Neuronal stem cell (in vitro differentiated cells): ENCODE data around the gene AUTS2.
A peak's percentile ranks its signal among the peaks of the same experiment; 100 is the strongest.

ENCODE experiments used
- DNase-seq: peaks from one replicate; pipeline ENCODE4 v3.0.0-alpha.2; 2013; ENCODE audit warnings: low spot score
- H2AFZ ChIP-seq: one replicate; pipeline ENCODE4 v1.6.1; 2013; ENCODE audit warnings: mild to moderate bottlenecking, low read length, inconsistent platforms
- H2AK5ac ChIP-seq: 2 replicates; pipeline ENCODE4 v1.6.1; 2013; ENCODE audit warnings: low read depth, mild to moderate bottlenecking, inconsistent platforms, low read length, moderate library complexity, mixed read lengths
- H2BK120ac ChIP-seq: 2 replicates; pipeline ENCODE4 v1.6.1; 2013; ENCODE audit warnings: low read depth, mild to moderate bottlenecking, inconsistent platforms, low read length, moderate library complexity, mixed read lengths
- H2BK12ac ChIP-seq: one replicate; pipeline ENCODE4 v1.6.1; 2013; ENCODE audit warnings: low read length, inconsistent platforms
- H2BK15ac ChIP-seq: 2 replicates; pipeline ENCODE4 v1.6.1; 2013; ENCODE audit warnings: mild to moderate bottlenecking, low read length, inconsistent platforms, mixed read lengths
- H2BK5ac ChIP-seq: one replicate; pipeline ENCODE4 v1.6.1; 2013; ENCODE audit warnings: inconsistent platforms, mild to moderate bottlenecking, low read length, moderate library complexity
- H3K14ac ChIP-seq: one replicate; pipeline ENCODE4 v1.6.1; 2013; ENCODE audit warnings: low read length, inconsistent platforms
- H3K18ac ChIP-seq: 2 replicates; pipeline ENCODE4 v1.6.1; 2013; ENCODE audit warnings: low read length, inconsistent platforms
- H3K23ac ChIP-seq: 2 replicates; pipeline ENCODE4 v1.6.1; 2013; ENCODE audit warnings: low read depth, mild to moderate bottlenecking, mixed read lengths, low read length, inconsistent platforms; ENCODE audit not compliant: poor library complexity
- H3K27ac ChIP-seq: replicated peaks from 3 replicates; pipeline ENCODE4 v1.5.1; 2013; ENCODE audit warnings: low read length, inconsistent platforms
- H3K27me3 ChIP-seq, 3 experiments: 2 replicates each; pipeline ENCODE4 v1.6.1; 2013; ENCODE audit warnings: low read length in 3 of 3, mild to moderate bottlenecking in 2 of 3, inconsistent platforms in 1 of 3, low read depth in 1 of 3, mixed read lengths in 1 of 3, moderate library complexity in 1 of 3; ENCODE audit not compliant: control insufficient read depth in 3 of 3, insufficient read depth in 3 of 3
- H3K36me3 ChIP-seq, 2 donors: replicated peaks in 1 of 2; 2 replicates each; pipeline ENCODE4 v1.6.1; 2013; ENCODE audit warnings: low read length in 2 of 2; ENCODE audit not compliant: control insufficient read depth in 2 of 2, insufficient read depth in 2 of 2
- H3K4ac ChIP-seq: 2 replicates; pipeline ENCODE4 v1.6.1; 2013; ENCODE audit warnings: inconsistent platforms, mild to moderate bottlenecking, low read length, moderate library complexity
- H3K4me1 ChIP-seq, 2 donors: 1 replicate in 1 of 2; 2 replicates in 1 of 2; pipeline ENCODE4 v1.6.1; 2013; ENCODE audit warnings: low read length in 2 of 2, low read depth in 1 of 2; ENCODE audit not compliant: control insufficient read depth in 2 of 2, insufficient read depth in 1 of 2
- H3K4me2 ChIP-seq: one replicate; pipeline ENCODE4 v1.6.1; 2013; ENCODE audit warnings: mild to moderate bottlenecking, low read length, inconsistent platforms; ENCODE audit not compliant: insufficient read depth, poor library complexity, severe bottlenecking
- H3K4me3 ChIP-seq, 2 donors: 2 replicates each; pipeline ENCODE4 v1.5.1; 2013; ENCODE audit warnings: low read length in 2 of 2, mild to moderate bottlenecking in 2 of 2, inconsistent platforms in 1 of 2, moderate library complexity in 1 of 2
- H3K79me1 ChIP-seq: one replicate; pipeline ENCODE4 v1.6.1; 2013; ENCODE audit warnings: low read depth, mild to moderate bottlenecking, inconsistent platforms, low read length, moderate library complexity
- H3K9ac ChIP-seq: one replicate; pipeline ENCODE4 v1.6.1; 2013; ENCODE audit warnings: mild to moderate bottlenecking, low read depth, low read length, inconsistent platforms; ENCODE audit not compliant: poor library complexity
- H3K9me3 ChIP-seq, 2 donors: replicated peaks in 1 of 2; 2 replicates each; pipeline versions ENCODE3 to v1.6.1; 2013; ENCODE audit warnings: low read length in 2 of 2, mild to moderate bottlenecking in 2 of 2, inconsistent platforms in 1 of 2, low read depth in 1 of 2, mixed read lengths in 1 of 2, moderate library complexity in 1 of 2; ENCODE audit not compliant: control insufficient read depth in 2 of 2, insufficient read depth in 1 of 2
- H4K8ac ChIP-seq: one replicate; pipeline ENCODE4 v1.6.1; 2013; ENCODE audit warnings: low read depth, mild to moderate bottlenecking, inconsistent platforms, low read length, moderate library complexity
- H4K91ac ChIP-seq: one replicate; pipeline ENCODE4 v1.6.1; 2013; ENCODE audit warnings: low read length, low read depth, mild to moderate bottlenecking, inconsistent platforms; ENCODE audit not compliant: poor library complexity
- WGBS, 2 donors: extraction: QIAGEN DNeasy Blood & Tissue Kit; methylation state at CpG; one replicate each; pipeline ENCODE4 v1.1.7; 2013; ENCODE audit warnings: missing lambda C conversion rate in 2 of 2, mixed read lengths in 1 of 2; ENCODE audit not compliant: insufficient read length in 2 of 2, insufficient replicate concordance in 1 of 2; ENCODE audit errors: extremely low coverage in 2 of 2; 5-methylcytosine and 5-hydroxymethylcytosine counted together

Gene AUTS2

DNA sequence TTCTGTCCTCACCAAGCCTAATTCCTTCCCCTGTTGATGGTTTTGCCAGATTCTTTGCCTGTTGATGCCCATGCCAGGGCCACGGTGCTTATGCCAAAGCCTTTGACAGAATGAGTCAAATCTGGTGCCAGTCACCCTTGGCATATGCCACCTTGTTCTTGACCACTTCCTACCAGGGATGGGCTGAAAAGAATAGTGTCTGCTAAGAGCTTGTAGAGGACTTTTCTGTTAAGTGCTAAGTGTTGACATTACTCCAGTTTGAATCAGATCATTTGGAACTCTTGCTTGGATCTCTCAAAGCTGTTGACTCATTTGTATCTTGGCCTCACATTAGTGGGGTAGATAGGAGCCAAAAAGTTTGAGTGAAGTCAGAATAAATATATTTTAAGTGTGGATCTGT is 661.2 kb downstream of the AUTS2 start:
- no peaks in the 10 kb centered on the region for H3K79me1 ChIP-seq
- no peak overlapping the region for H3K4ac ChIP-seq
- H3K9ac ChIP-seq, result no peak overlapping the region
- H2BK120ac ChIP-seq, result no peak overlapping the region
- H3K4me3 ChIP-seq, result no peak overlapping the region
- H2BK5ac ChIP-seq, result no peak overlapping the region
- no peaks in the 10 kb centered on the region for H3K27me3 ChIP-seq
- H3K36me3 ChIP-seq, result no peaks in the 10 kb centered on the region
- H3K27ac ChIP-seq, result no peak overlapping the region
- no peak overlapping the region for H2AK5ac ChIP-seq
- peaks cover 0 to 4% of the 10 kb centered on the region in 2 donors for H3K4me1 ChIP-seq
- H2BK12ac ChIP-seq, result no peak overlapping the region
- H3K23ac ChIP-seq, result no peak overlapping the region
- H2BK15ac ChIP-seq, result no peak overlapping the region
- no peak overlapping the region for H3K18ac ChIP-seq
- no peak overlapping the region for H3K4me2 ChIP-seq
- H4K8ac ChIP-seq, result no peak overlapping the region
- no peak for DNase-seq
- no peaks in the 10 kb centered on the region for H3K9me3 ChIP-seq
- H4K91ac ChIP-seq, result no peak overlapping the region
- no CpG with 5 or more reads among the region's 1 CpG for WGBS, 2 donors
- no peak overlapping the region for H3K14ac ChIP-seq
- H2AFZ ChIP-seq, result no peak overlapping the region

DNA sequence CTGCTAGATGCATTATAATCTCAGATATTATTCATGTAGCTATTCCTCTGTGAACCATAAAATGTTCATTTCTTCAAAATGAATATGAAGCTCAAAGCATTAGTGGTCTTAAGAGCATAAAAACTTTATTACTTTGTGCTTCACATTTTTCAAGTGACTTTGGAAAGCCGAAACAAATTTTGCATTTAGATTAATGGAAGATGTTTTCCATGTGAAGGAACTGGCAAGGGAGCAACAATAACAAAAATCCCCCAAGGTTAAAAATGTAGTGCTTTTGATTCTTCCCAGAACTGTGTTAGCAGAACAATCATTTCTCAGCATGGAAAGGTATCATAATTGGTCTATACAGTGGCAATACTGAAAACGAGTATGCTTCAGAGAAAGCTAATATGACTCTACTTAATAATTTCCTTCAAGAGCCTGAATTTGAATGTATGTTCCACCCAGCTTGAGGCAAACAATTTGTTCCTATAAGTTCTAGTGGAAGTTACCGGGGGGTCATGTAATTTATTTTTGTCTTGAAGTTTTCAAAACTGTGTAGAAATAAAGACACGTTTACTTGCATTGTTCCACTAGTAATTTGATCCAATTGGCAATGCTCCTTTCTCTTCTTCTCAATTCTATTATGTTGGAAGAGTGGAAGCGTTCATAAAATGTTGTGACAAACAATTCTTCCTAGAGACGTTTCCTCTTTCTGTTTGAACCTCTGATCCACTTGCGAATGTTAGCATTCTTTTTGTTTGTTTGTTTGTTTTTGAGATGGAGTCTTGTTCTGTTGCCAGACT is 665.4 kb downstream of the AUTS2 start:
- Histone ChIP-seq H4K8ac (no peak overlapping the region), H3K4me2 (no peak overlapping the region), H3K9ac (no peak overlapping the region), H3K79me1 (no peaks in the 10 kb centered on the region), H3K4ac (no peak overlapping the region), H2AK5ac (no peak overlapping the region), H3K27me3 (no peaks in the 10 kb centered on the region), H3K4me3 (no peak overlapping the region), H3K14ac (no peak overlapping the region), H3K36me3 (no peaks in the 10 kb centered on the region), H2AFZ (no peak overlapping the region), H3K9me3 (no peaks in the 10 kb centered on the region), H2BK5ac (no peak overlapping the region), H2BK15ac (no peak overlapping the region), H3K27ac (no peak overlapping the region), H2BK120ac (no peak overlapping the region), H3K18ac (no peak overlapping the region), H4K91ac (no peak overlapping the region), H3K4me1 (peaks cover 11 to 18% of the 10 kb centered on the region in 2 donors), H2BK12ac (no peak overlapping the region), H3K23ac (no peak overlapping the region)
- no peak for DNase-seq
- no CpG with 5 or more reads among the region's 7 CpGs for WGBS, 2 donors

DNA sequence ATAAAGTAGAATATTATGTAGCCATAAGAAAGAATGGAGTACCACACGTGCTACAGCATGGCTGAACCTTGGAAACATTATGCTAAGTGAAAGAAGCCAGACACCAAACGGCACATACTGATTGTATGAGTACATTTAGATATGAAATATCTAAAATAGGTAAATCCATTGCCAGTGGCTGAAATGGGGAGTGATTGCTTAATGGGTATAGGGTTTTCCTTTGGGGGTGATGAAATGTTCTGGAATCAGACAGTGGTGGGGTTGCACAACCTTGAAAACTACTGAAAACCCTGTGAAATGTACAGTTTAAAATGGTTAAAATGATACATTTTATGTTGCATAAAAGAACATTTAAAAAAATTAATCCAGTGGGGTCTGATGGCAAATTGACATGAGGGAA is 667.9 kb downstream of the AUTS2 start:
- no CpG with 5 or more reads among the region's 2 CpGs for WGBS, 2 donors
- Histone ChIP-seq H3K23ac (no peak overlapping the region), H3K4me1 (peaks cover 14 to 23% of the 10 kb centered on the region in 2 donors), H2BK15ac (no peak overlapping the region), H3K36me3 (no peaks in the 10 kb centered on the region), H4K8ac (no peak overlapping the region), H2BK5ac (no peak overlapping the region), H4K91ac (no peak overlapping the region), H2AK5ac (no peak overlapping the region), H3K4me3 (no peak overlapping the region), H3K18ac (no peak overlapping the region), H3K27me3 (no peaks in the 10 kb centered on the region), H3K9ac (no peak overlapping the region), H2AFZ (no peak overlapping the region), H3K9me3 (no peaks in the 10 kb centered on the region), H3K79me1 (no peaks in the 10 kb centered on the region), H3K4me2 (no peak overlapping the region), H2BK120ac (no peak overlapping the region), H3K4ac (no peak overlapping the region), H3K14ac (no peak overlapping the region), H2BK12ac (no peak overlapping the region), H3K27ac (no peak overlapping the region)
- no peak for DNase-seq

DNA sequence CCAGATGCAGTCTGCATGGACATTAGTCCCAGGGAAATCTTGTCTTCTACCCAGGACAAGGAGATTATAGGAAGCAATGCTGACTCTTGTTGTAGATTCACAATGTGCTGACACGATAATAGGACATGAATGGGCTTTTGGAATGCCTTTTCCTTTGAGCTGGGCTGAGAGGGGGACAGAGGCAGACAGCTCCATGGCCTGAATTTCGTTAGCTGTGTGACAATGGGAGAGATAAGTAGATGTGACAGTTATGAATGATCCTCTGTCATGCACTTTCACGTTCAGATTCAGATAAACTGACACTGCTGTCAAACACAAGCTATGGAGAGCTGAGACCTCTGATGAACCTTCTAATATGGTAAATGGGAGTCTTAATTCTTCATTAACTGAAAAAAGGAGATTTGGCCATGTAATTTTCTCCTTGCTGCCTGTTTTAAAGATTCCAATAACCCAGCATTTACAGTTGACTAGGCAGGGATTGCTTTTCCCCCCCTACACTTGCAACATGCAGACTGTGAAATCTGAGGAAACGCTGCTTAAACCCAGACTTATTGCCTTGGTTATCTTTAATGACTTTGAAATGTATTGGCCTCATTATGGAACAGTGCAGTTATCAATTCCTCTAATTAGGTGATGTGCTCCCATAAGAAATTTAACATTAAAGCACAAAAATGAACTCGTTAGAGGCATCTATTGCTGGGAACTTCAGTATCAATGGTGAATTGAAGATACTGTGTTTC is 669.3 kb downstream of the AUTS2 start:
- Histone ChIP-seq H2BK15ac (no peak overlapping the region), H3K4me2 (no peak overlapping the region), H3K27me3 (no peaks in the 10 kb centered on the region), H2AFZ (no peak overlapping the region), H3K4me1 (peaks cover 14 to 23% of the 10 kb centered on the region in 2 donors), H3K9me3 (no peaks in the 10 kb centered on the region), H3K23ac (no peak overlapping the region), H3K4ac (no peak overlapping the region), H4K8ac (no peak overlapping the region), H3K27ac (peak overlapping the region; percentile 8), H2AK5ac (no peak overlapping the region), H3K36me3 (no peaks in the 10 kb centered on the region), H3K18ac (no peak overlapping the region), H3K79me1 (no peaks in the 10 kb centered on the region), H3K4me3 (no peak overlapping the region), H3K14ac (no peak overlapping the region), H2BK5ac (no peak overlapping the region), H4K91ac (no peak overlapping the region), H2BK120ac (no peak overlapping the region), H3K9ac (no peak overlapping the region), H2BK12ac (no peak overlapping the region)
- DNase-seq, result peak; percentile 58
- WGBS, 2 donors, result no CpG with 5 or more reads among the region's 5 CpGs
